ENCODE measurements around the gene FRMD7.
A peak's percentile ranks its signal among the peaks of the same experiment; 100 is the strongest.

FRMD7 gene

GRCh38 chrX:132093239-132093860, 34.5 kb downstream of the FRMD7 start:
- TF ChIP-seq, protein P1, sequence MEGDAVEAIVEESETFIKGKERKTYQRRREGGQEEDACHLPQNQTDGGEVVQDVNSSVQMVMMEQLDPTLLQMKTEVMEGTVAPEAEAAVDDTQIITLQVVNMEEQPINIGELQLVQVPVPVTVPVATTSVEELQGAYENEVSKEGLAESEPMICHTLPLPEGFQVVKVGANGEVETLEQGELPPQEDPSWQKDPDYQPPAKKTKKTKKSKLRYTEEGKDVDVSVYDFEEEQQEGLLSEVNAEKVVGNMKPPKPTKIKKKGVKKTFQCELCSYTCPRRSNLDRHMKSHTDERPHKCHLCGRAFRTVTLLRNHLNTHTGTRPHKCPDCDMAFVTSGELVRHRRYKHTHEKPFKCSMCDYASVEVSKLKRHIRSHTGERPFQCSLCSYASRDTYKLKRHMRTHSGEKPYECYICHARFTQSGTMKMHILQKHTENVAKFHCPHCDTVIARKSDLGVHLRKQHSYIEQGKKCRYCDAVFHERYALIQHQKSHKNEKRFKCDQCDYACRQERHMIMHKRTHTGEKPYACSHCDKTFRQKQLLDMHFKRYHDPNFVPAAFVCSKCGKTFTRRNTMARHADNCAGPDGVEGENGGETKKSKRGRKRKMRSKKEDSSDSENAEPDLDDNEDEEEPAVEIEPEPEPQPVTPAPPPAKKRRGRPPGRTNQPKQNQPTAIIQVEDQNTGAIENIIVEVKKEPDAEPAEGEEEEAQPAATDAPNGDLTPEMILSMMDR (IDR thresholded peaks at IDR 0.05; ENCODE audit: extremely low read depth, missing control alignments) = no peak
- DNase-seq (ENCODE audit: low spot score) = no peak

DNA sequence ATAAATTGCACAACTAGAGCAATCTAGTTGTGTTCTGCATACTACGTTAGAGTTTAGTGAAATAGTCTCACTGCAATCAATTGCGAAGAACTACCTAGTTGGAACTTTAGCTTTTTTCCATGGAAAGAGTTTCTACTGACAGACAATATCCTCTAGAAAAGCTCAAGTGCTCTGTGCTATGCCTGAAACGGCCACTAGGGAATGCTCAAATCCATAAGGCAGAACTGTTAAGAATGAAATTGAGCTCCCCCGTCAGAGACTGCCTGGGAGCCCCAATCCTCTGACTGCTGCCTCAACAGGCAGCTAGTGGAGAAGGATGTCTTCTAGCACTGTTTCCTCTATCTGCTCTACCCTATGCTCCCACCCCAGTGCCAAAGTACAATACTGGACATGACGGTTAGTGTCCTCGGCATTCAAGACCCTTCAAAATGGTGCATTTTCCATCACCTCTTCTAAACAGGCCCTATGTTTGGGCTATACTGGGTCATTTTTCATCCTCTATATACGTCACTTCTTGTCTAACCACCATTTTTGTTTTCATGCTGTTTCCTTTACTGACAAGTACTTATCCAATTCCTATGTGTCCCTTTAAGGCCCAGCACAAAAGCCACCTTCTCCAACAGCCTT, 35.3 kb downstream of the FRMD7 start:
- TF ChIP-seq, protein P1 (IDR thresholded peaks at IDR 0.05; ENCODE audit: extremely low read depth, missing control alignments) = peak; percentile 34
- DNase-seq (ENCODE audit: low spot score) = peak; percentile 41

DNA sequence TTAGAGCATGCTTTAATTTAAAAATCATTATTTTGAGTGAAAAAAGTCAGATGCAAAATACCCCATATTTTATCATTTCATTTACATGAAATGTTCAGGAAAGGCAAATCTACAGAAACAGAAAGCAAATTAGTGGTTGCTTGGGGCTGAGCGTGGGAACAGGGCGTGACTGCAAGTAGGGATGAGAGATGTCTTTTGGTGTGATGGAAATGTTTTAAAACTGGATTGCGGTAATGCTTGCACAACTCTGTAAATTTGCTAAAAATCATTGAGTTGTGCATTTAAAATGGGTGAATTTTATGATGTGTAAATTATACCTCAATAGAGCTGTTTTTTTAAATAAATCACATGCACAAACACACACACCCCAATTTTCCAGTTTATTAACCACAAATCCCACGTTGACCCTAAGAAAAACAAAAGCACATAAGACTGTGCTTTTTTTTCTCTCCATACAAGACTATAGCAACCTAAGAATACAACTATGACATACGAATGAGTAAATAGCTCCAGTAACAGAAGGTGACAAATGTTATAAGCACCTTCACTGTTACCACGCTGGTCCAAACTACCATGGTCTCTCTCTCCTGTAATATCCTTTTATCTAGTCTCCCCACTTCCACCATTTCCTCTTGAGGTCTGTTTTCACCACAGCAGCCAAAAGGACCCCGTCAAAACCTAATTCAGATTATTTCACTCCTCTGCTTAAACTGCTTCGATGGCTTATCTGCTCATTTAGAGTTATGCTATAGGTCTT, 37.2 kb downstream of the FRMD7 start:
- TF ChIP-seq, protein P1 (IDR thresholded peaks at IDR 0.05; ENCODE audit: extremely low read depth, missing control alignments) = no peak
- DNase-seq (ENCODE audit: low spot score) = no peak

- TF ChIP-seq, protein P1 (IDR thresholded peaks at IDR 0.05; ENCODE audit: extremely low read depth, missing control alignments) = no peak
- no peak for DNase-seq (ENCODE audit: low spot score)
These were observed 39.0 kb downstream of the FRMD7 start for GRCh38 chrX:132088864-132089263.

DNA sequence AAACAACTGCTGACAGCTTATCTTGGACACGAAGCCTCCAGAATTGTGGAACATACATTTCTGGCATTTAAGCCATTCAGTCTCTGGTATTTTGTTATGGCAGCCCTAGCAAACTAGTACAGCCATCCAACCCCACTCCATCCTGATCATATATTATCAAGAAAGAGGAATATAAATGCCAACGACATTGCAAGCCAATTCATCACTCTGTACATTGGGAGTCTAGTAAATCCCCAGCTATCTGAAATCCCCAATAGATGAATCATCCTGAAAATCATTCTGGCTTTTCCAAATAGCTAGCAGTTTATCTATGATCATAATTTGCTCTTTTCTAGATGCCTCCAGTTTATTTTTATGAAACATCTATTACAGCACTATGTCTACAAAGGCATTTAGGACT, 41.1 kb downstream of the FRMD7 start:
- DNase-seq (ENCODE audit: low spot score) = no peak
- TF ChIP-seq, protein P1 (IDR thresholded peaks at IDR 0.05; ENCODE audit: extremely low read depth, missing control alignments) = no peak

DNA sequence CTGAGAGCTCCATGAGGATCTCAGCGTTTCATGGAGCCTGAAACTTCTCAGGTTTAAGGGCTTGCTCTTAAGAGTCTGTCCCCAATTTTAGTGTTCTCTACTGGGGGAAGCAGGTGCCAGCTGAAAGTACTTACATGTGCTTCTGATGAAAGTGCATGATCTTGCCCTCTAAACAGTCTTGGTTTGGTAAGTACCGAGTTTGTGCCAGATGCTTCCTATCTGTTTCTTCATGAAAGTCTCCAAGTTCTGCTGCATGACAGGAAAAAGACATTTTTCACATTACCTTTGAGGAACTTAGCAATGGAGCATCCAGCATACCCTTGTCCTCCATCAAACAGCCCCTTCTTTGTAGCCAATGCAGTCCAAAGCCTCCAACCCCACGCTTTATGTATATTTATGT, 42.0 kb downstream of the FRMD7 start:
- TF ChIP-seq, protein P1 (IDR thresholded peaks at IDR 0.05; ENCODE audit: extremely low read depth, missing control alignments) = no peak

GRCh38 chrX:132077912-132078311, 49.9 kb downstream of the FRMD7 start:
- DNase-seq (ENCODE audit: low spot score) = no peak
- TF ChIP-seq, protein P1 (IDR thresholded peaks at IDR 0.05; ENCODE audit: extremely low read depth, missing control alignments) = no peak

More for the DNA sequence above, 42.0 kb downstream of the FRMD7 start:
- DNase-seq (ENCODE audit: low spot score) = no peak

Data from GM20000 (cell line).